DMS 273 (cell line): Measurements from ENCODE around the gene HRC.
"Not testable (repeated sequence)": the region's sequence is repeated elsewhere in the genome, so short reads cannot be mapped to it uniquely, and the experiment has no call there.

ENCODE experiments used
- DNase-seq: peaks from one replicate; lab custom pipeline; 2025; ENCODE audit not compliant: unreplicated experiment; lab: John Stamatoyannopoulos, UW

Gene HRC

GRCh38 chr19:49136771-49137171 is 18.4 kb downstream of the HRC start:
- DNase-seq = no peak

GRCh38 chr19:49135686-49136085 is 19.5 kb downstream of the HRC start:
- no peak for DNase-seq

- peak; percentile 40 for DNase-seq
These were observed 21.4 kb downstream of the HRC start for GRCh38 chr19:49133621-49134454.

DNA sequence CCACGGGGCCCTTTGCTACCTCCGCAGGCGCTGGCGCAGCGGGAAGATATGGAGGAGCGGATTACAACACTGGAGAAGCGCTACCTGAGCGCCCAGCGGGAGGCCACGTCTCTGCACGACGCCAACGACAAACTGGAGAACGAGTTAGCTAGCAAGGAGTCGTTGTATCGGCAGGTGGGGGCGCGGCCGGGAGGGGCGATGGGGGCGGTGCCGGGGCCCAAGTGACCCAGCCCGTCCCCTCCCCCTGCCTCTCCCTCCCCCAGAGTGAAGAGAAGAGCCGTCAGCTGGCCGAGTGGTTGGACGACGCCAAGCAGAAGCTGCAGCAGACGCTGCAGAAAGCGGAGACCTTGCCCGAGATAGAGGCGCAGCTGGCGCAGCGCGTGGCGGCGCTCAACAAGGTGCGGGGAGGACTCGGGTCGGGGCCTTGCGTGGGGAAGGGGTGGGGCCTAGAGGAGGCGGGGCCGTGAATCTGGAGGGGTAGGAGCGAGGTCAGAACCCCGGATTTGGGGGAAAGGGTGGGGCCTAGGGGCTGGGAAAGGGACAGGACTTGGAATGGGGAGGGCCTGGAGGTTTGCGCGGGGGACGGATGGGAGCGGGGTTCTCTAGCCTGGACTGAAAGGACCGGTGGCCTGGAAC is 22.1 kb downstream of the HRC start:
- no peak for DNase-seq

GRCh38 chr19:49130325-49130724 is 24.9 kb downstream of the HRC start:
- no peak for DNase-seq

GRCh38 chr19:49129238-49129583 is 26.0 kb downstream of the HRC start:
- no peak for DNase-seq

DNA sequence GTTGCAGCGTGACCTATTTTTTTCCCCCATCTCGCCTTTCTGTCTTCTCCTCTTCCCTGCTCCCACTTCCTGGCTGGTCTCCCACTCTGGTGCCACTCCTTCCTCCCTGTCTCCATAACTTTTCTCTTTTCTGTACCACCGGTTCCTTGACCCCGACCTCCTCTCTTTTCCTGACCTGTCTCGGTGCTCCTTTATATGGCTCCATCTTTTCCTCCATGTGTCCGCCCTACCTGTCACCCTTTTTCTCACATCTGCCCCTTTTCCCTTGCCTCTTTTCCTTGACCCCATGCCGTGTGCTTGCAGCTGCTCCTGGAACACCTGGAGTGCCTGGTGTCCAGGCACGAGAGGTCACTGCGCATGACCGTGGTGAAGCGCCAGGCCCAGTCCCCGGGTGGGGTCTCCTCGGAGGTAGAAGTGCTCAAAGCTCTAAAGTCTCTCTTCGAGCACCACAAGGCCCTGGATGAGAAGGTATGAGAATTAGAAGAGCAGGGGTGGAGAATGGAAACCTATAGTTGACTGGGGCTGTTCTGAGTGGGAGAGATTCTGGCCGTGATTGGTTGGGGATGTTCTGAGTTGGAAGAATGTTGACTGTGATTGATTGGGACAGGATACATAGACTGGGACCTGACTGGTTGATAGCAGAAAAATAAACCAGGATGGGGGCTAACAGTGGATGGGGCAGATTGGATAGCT is 26.5 kb downstream of the HRC start:
- no peak for DNase-seq

DNA sequence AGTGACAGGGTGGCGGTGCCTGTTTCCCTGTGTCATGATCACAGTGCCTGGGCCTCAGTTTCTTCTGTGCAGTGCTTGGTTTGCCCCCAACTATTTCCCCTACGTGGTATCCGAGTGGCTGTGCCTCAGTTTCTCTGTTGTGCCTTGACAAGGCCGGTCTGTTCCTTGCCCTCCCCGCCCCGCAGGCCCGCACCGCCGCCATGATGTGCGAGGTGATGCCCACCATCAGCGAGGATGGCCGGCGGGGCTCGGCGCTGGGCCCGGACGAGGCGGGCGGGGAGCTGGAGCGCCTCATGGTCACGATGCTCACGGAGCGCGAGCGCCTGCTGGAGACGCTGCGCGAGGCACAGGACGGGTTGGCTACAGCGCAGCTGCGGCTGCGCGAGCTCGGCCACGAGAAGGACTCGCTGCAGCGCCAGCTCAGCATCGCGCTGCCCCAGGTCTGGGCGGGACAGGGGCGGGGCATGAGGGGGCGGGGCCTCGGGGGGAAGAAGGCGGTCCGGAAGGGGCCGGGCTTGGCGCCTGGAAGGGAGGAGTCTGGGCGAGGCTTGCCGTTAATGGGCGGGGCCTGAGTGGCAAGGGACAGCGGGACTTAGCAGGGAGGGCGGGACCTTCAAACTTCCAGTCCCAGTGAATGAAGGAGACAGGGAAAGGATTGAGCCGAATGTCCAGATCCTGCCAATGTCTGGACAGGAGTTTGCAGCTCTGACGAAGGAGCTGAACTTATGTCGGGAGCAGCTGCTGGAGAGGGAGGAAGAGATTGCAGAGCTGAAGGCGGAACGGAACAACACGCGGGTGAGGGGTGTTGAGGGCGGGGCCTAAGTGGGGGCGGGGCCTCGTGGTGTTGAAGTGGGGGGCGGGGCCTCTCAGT is 27.3 kb downstream of the HRC start:
- peak; percentile 100 for DNase-seq

DNA sequence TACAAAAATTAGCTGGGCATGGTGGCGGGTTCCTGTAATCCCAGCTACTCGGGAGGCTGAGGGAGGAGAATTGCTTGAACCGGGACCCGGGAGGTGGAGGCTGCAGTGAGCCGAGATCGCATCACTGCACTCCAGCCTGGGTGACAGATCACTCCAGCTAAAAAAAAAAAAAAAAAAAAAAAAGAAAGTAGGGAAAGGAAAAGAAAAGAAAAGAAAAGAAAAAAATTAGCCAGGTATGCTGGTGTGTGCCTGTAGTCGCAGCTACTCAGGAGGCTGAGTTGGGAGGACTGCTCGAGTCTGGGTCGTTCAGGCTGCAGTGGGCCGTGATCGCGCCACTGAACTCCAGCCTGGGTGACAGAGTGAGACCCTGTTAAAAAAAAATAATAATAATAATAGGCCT is 28.0 kb downstream of the HRC start:
- not testable (repeated sequence) for DNase-seq

GRCh38 chr19:49126575-49126974 is 28.6 kb downstream of the HRC start:
- no peak for DNase-seq

DNA sequence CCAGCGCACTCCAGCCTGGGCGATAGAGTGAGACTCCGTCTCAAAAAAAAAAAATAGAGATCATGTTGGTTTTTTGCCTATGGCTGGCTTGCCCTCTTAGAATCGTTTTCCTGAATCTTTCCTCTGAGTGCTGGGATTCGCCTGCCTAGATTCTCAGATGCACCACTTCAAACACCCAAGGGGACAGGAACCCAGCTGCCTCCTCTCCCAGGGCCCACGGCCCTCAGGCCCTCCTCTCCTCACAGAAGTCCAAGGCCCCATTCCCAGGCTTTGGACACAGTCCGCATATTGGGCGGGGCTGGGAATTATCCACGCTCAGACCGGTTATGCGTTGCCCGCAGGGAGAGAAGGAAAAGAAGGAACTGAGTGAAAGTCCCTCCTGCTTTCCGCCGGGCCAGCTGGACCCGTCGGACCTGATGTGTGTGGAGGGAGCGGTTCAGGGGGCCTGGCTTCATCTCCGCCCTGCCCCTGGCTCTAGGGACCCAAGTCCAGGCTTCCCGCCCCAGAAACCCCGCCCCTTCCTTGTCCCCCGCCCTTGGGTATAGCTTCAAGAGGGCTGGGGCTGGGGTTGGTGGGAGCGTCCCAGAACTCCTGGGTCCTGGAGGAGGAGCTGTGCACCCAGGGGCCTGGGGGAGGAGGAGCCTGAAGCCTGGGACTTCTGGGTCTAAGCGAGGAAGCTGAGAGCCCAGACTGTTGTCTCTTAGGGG is 30.0 kb downstream of the HRC start:
- no peak for DNase-seq

GRCh38 chr19:49123285-49123684 is 31.9 kb downstream of the HRC start:
- DNase-seq = not testable (repeated sequence)

- peak; percentile 40 for DNase-seq
These were observed 33.4 kb downstream of the HRC start for GRCh38 chr19:49121841-49122240.

- DNase-seq = no peak
These were observed 34.3 kb downstream of the HRC start for GRCh38 chr19:49120868-49121267.

DNA sequence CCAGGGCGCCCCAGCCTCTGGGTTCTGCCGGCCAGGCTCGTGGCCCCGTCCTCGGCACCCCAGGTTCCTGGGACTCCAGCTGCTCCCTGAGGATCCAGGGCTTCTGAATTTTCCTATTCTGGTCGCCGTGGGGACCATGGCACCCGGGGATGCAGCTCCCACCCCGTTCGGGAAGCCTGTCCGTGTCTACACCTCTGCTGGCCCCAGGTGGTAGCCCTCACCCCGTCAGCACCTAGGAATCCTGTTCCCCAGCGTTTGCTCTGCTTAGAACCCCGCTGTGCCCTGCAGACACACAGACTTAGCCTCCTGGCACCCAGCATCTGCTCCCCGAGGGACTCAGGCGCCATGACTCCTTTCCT is 34.9 kb downstream of the HRC start:
- DNase-seq = no peak

DNA sequence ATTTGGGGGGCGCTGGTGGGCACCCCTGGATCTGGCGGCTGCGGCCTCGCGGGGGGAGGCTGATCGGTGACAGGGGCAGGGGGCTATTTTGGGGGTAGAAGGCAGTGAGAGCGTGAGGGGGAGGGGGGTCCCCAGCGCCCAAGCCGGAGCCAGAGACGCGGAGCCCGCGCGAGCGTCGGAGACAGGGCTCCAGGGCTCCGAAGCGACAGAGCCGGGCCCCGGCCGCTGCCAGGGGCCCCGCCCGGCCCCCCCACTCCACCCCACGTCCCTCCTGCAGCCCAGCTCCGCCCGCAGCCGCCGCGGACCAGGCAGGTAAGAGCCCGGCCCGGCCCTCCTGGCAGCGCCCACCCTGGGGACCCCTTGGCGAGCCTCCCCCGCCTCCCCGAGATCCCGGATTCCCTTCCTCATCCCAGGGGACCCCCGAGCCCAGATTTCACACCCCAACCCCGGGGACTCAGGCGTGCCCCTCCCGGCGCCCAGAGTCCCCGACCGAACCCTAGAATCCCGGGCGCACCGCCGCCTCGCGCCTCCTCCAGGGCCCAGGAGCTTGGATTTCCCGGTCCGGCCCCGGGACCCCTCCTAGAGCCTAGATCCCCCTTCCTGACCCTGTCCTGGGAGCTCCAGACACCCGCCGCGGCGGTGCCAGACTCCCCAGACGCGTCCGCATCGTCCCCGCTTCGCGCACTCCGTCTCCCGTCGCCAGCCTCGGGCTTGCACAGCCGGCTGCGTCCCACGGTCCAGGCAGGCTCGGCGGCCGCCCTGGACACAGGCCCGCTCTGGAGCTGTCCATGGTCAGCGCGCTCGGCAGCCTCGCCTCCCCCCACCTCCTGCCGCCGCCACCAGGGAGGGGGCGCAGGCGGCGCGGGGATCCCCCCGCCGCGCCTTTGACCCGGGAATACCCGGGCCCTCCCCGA is 35.5 kb downstream of the HRC start, which contains the start of gene PPFIA3:
TSS of gene PPFIA3 (plus strand) at position 134 of the 914 bp plus-strand sequence. CDS start 8,330 bp downstream, outside the sequence.
- peak; percentile 68 for DNase-seq

DNA sequence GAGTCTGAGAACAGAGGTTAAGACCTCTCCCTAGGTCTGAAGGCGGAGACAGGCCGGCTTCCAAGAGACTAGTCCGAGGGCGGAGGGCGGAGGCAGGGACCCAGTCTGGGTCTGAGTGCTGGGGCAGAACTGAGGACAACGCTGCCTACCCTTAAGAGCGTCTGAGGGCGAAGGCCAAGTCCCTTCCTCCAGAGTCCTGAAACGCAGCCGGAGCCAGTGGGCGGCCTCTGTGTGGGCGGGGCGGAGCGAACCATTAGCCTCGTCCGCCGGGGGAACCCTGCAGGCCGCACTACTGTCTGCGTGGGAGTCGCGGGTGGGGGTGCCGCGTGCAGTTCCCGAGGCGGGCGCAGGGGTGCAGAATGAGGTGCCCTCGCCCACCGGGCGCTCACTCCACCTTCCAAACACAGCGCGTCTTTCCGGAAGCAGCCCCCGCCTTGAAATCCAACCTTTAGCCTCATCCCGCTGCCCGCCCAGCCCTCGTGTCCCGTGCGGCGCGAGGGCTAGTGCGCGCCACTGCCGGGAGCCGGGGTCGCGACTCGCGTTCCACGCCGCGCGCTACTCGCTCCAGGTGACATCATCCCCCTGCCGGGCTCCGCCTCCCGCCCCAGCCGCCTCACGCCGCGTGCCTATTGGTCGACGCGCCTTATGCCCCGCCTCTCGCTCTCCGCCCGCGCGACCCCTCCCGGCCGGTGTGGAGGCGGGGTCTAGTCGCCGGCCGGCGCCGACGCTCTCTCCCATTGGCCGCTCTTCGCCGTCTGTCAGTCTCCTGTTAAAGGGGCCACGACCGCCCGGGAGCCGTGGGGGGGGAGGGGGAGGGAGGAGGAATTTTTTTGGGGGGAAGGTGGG is 36.4 kb downstream of the HRC start, which contains the start of gene C19orf73:
TSS of gene C19orf73 (minus strand) at position 579 of the 846 bp plus-strand sequence. CDS start at position 458, 121 bp downstream.
- peak; percentile 97 for DNase-seq
